ENCODE measurements around the gene PPARA. TPM values are rescaled to one million over a fixed set of nuclear protein-coding genes. Genes with fewer than 3 reads are reported as not detected.
"Not testable (repeated sequence)": the region's sequence is repeated elsewhere in the genome, so short reads cannot be mapped to it uniquely, and the experiment has no call there.

Gene PPARA
- total and polyA plus RNA-seq, 11 donors: 21.1 to 96.4 (median 80.4) TPM

DNA sequence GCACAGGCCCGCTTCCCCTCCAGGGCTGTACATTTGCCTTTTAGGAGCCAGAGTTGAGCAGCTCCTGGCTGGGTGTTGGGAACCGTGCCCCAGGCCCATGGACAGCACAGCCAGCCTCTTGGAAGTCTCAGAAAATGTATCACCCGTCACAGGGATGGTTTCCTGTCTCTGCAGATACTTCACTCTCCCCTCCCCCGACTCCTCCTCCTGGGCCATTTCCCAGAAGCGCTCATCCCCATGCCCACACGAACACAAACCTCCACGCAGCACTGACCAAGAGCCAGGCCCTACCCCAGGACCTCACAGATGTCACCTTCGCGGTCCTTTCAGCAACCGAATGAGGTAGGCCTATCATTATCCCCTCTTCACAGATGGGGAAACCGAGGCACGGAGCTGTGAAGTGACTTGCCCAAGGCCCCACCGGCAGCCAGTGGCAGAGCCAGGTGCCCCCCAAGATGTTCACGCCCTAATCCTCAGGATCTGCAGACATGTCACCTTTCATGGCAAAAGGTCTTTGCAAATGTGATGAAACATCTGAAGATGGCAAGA, 13.0 kb upstream of the PPARA start:
- DNase-seq (peak in 1 of 5 donors; percentile 53), ATAC-seq (no peak)
- TF ChIP-seq CTCF (IDR thresholded peaks at IDR 0.05) (no peak), POLR2A (IDR thresholded peaks at IDR 0.05) (no peak)
- Histone ChIP-seq H3K36me3 (no peaks in the 10 kb centered on the region), H3K27me3 (no peaks in the 10 kb centered on the region), H3K4me3 (no peak overlapping the region), H3K9me3 (no peaks in the 10 kb centered on the region), H3K27ac (no peak overlapping the region), H3K4me1 (peaks cover 0 to 24% (median 11%) of the 10 kb centered on the region in 12 donors)
- WGBS, 4 donors: 85 to 90% (median 86%) methylated on average over 13 to 14 of the region's 14 CpGs
- intact Hi-C loops (cut with DNase I): loop anchor here in 1 of 10 donors (5.0 kb wide), 1 partner anchor 110 kb away; no protein-coding TSS in a partner anchor

GRCh38 chr22:46138058-46138797, 12.1 kb upstream of the PPARA start:
- ATAC-seq (no peak), DNase-seq (peak in 1 of 5 donors; percentile 55)
- intact Hi-C loops (cut with DNase I): loop anchor here in 1 of 10 donors (5.0 kb wide), 1 partner anchor 109 kb away; no protein-coding TSS in a partner anchor
- 81 to 92% (median 90%) methylated on average over 13 to 14 of the region's 14 CpGs for WGBS, 4 donors
- H3K4me1 ChIP-seq: peaks cover 0 to 24% (median 11%) of the 10 kb centered on the region in 12 donors
- no peaks in the 10 kb centered on the region for H3K27me3 ChIP-seq
- peak overlapping the region in 6 of 12 donors; percentile 68 to 86 (median 78) for H3K27ac ChIP-seq
- no peaks in the 10 kb centered on the region for H3K36me3 ChIP-seq
- no peaks in the 10 kb centered on the region for H3K9me3 ChIP-seq
- no peak overlapping the region for H3K4me3 ChIP-seq
- TF ChIP-seq CTCF (IDR thresholded peaks at IDR 0.05) (no peak), POLR2A (IDR thresholded peaks at IDR 0.05) (no peak)

GRCh38 chr22:46139417-46139816, 10.9 kb upstream of the PPARA start:
- not testable (repeated sequence) for H3K9me3 ChIP-seq, H3K4me3 ChIP-seq, H3K36me3 ChIP-seq, H3K27me3 ChIP-seq
- peak; percentile 65 to 81 (median 69) for DNase-seq
- 23 to 44% (median 35%) methylated on average over 7 to 9 of the region's 9 CpGs for WGBS, 4 donors
- peak; percentile 53 to 80 (median 74) for ATAC-seq
- intact Hi-C loops (cut with DNase I): loop anchor here in 1 of 10 donors (5.0 kb wide), 1 partner anchor 108 kb away; no protein-coding TSS in a partner anchor
- H3K27ac ChIP-seq: peak overlapping the region; percentile 28 to 86 (median 78)
- peaks cover 0 to 24% (median 11%) of the 10 kb centered on the region in 12 donors for H3K4me1 ChIP-seq

DNA sequence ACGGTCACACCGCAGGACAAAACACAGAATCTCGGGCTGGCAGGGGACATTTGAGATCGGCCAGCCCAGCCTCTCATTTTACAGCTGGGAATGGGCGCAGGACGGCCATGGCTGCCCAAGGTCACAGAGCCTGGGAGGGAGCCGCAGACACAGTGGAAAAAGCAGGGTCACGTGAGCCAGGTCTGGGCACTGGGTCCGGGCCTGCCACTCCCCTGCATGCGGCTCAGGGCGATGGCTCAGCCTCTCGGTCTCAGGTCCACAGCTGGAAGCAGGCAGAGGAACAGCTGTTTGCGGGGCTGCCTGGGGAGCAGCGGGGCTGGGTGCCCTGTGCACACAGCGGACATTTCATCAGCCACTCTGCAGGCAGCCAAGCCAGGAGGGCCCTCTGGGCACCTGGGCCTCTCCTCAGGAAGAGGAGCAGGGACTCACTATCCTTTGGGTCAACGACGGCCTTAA, 10.4 kb upstream of the PPARA start:
- Histone ChIP-seq H3K27ac (peak overlapping the region; percentile 28 to 86 (median 78)), H3K27me3 (no peaks in the 10 kb centered on the region), H3K9me3 (no peaks in the 10 kb centered on the region), H3K4me1 (peaks cover 0 to 24% (median 11%) of the 10 kb centered on the region in 12 donors), H3K4me3 (no peak overlapping the region), H3K36me3 (no peaks in the 10 kb centered on the region)
- peak in 4 of 5 donors; percentile 54 to 78 (median 72) for DNase-seq
- TF ChIP-seq CTCF (IDR thresholded peaks at IDR 0.05) (no peak), POLR2A (IDR thresholded peaks at IDR 0.05) (no peak)
- intact Hi-C loops (cut with DNase I): loop anchor here in 3 of 10 donors (5.0 to 10.0 kb wide), 3 partner anchors 107 to 152 kb away; partner anchors contain the start of gene CDPF1 (in 1 of the 3)
- ATAC-seq: peak; percentile 57 to 89 (median 80)
- 44 to 51% (median 48%) methylated on average over 16 to 17 of the region's 17 CpGs for WGBS, 4 donors
